WTC11 (cell line): Measurements from ENCODE around the gene PTPN11. TPM values are rescaled to one million over a fixed set of nuclear protein-coding genes. Genes with fewer than 3 reads are reported as not detected.

Source experiments
- ATAC-seq: fragments of 200-7000 bp; cut with Tn5 transposase; 2 replicates; pipeline ENCODE4 v1.10.0; 2021; ENCODE audit warnings: mild to moderate bottlenecking, moderate library complexity
- CTCF ChIA-PET: fragments of 300-600 bp; sonication (Branson Sonifier 250); formaldehyde crosslinking; loops from one replicate; lab custom pipeline; 2021; ENCODE audit warnings: antibody characterized with exemption; lab: Charles Lee
- POLR2A ChIA-PET: fragments of 350-600 bp; sonication (Branson Sonifier 250); formaldehyde crosslinking; loops from one replicate; lab custom pipeline; 2021; ENCODE audit warnings: antibody characterized with exemption; lab: Charles Lee
- DNase-seq: peaks from one replicate; pipeline ENCODE4 v3.0.0; 2021; ENCODE audit warnings: low spot score
- H3K27ac Mint-ChIP-seq: 2 replicates; pipeline ENCODE4 v1.8.0; 2021; ENCODE audit warnings: mixed read lengths
- H3K27me3 Mint-ChIP-seq: 2 replicates; pipeline ENCODE4 v1.8.0; 2021; ENCODE audit warnings: low read depth, mild to moderate bottlenecking, moderate library complexity, mixed read lengths
- H3K36me3 Mint-ChIP-seq: 2 replicates; pipeline ENCODE4 v1.8.0; 2021; ENCODE audit warnings: mixed read lengths
- H3K4me1 Mint-ChIP-seq: 2 replicates; pipeline ENCODE4 v1.8.0; 2022; ENCODE audit warnings: mixed read lengths
- H3K4me3 Mint-ChIP-seq: 2 replicates; pipeline ENCODE4 v1.8.0; 2021; ENCODE audit warnings: mild to moderate bottlenecking, moderate library complexity, mixed read lengths
- H3K9me3 Mint-ChIP-seq: 2 replicates; pipeline ENCODE4 v1.8.0; 2021; ENCODE audit warnings: mixed read lengths
- ATF1 ChIP-seq: sonication (generic); formaldehyde crosslinking; IDR thresholded peaks from 2 replicates; pipeline ENCODE4 v1.8.1; 2023; ENCODE audit warnings: mild to moderate bottlenecking, moderate library complexity, missing genetic modification reagents
- CREM ChIP-seq: sonication (generic); formaldehyde crosslinking; IDR thresholded peaks from 2 replicates; pipeline ENCODE4 v1.8.1; 2022; ENCODE audit warnings: mild to moderate bottlenecking, missing genetic modification reagents, moderate library complexity
- E2F5 ChIP-seq: sonication (generic); formaldehyde crosslinking; IDR thresholded peaks from 2 replicates; pipeline ENCODE4 v1.8.1; 2022; ENCODE audit warnings: mild to moderate bottlenecking, moderate library complexity, missing genetic modification reagents
- JAZF1 ChIP-seq: fragments of 250-450 bp; sonication (Bioruptor Pico); IDR thresholded peaks from 2 replicates; pipeline ENCODE4 v1.9.0; 2021; ENCODE audit warnings: moderate library complexity, mild to moderate bottlenecking, inconsistent platforms
- KAT7 ChIP-seq: sonication (generic); formaldehyde crosslinking; IDR thresholded peaks from 2 replicates; pipeline ENCODE4 v1.8.1; 2023; ENCODE audit warnings: missing genetic modification reagents, mild to moderate bottlenecking, borderline replicate concordance
- NFE2L1 ChIP-seq: sonication (generic); formaldehyde crosslinking; IDR thresholded peaks from 2 replicates; pipeline ENCODE4 v1.8.1; 2023; ENCODE audit warnings: missing genetic modification reagents
- NR2C2 ChIP-seq: sonication (generic); formaldehyde crosslinking; IDR thresholded peaks from 2 replicates; pipeline ENCODE4 v1.8.0; 2022; ENCODE audit warnings: mild to moderate bottlenecking, missing genetic modification reagents
- SOX15 ChIP-seq: fragments of 250-450 bp; sonication (Bioruptor Pico); IDR thresholded peaks from 2 replicates; pipeline ENCODE4 v1.9.0; 2021; ENCODE audit warnings: mild to moderate bottlenecking
- TEAD4 ChIP-seq: sonication (generic); formaldehyde crosslinking; IDR thresholded peaks from 2 replicates; pipeline ENCODE4 v1.8.0; 2022; ENCODE audit warnings: mild to moderate bottlenecking, missing genetic modification reagents
- TP53 ChIP-seq: sonication (generic); formaldehyde crosslinking; IDR thresholded peaks from 2 replicates; pipeline ENCODE4 v1.8.1; 2023; ENCODE audit warnings: mild to moderate bottlenecking, missing genetic modification reagents
- ZNF121 ChIP-seq: sonication (generic); formaldehyde crosslinking; IDR thresholded peaks from 2 replicates; pipeline ENCODE4 v1.8.0; 2023; ENCODE audit warnings: missing genetic modification reagents
- ZNF232 ChIP-seq: sonication (generic); formaldehyde crosslinking; IDR thresholded peaks from 2 replicates; pipeline ENCODE4 v1.8.0; 2022; ENCODE audit warnings: mild to moderate bottlenecking, missing genetic modification reagents
- ZNF317 ChIP-seq: sonication (generic); formaldehyde crosslinking; IDR thresholded peaks from 2 replicates; pipeline ENCODE4 v1.8.1; 2023; ENCODE audit warnings: low read depth, mild to moderate bottlenecking, moderate library complexity, missing genetic modification reagents, borderline replicate concordance
- ZNF423 ChIP-seq: fragments of 250-450 bp; sonication (Bioruptor Pico); IDR thresholded peaks from 2 replicates; pipeline ENCODE4 v2.1.2; 2022; ENCODE audit warnings: mild to moderate bottlenecking, moderate library complexity
- ZNF532 ChIP-seq: fragments of 250-450 bp; sonication (Bioruptor Pico); IDR thresholded peaks from 2 replicates; pipeline ENCODE4 v1.9.0; 2021; ENCODE audit warnings: mild to moderate bottlenecking, borderline replicate concordance
- total RNA-seq: library from RNA; stranded (reverse); gene quantifications from 3 replicates; pipeline ENCODE4 v1.2.3, GENCODE V29; 2021
- TF ChIP-seq, protein P1 (sequence below): sonication (generic); formaldehyde crosslinking; IDR thresholded peaks from 2 replicates; pipeline ENCODE4 v1.8.1; 2022; ENCODE audit warnings: low read depth, mild to moderate bottlenecking, moderate library complexity, missing genetic modification reagents, borderline replicate concordance
- TF ChIP-seq, protein P2 (sequence below): fragments of 250-450 bp; sonication (Bioruptor Pico); IDR thresholded peaks from 2 replicates; pipeline ENCODE4 v1.8.0; 2021; ENCODE audit warnings: mild to moderate bottlenecking
- TF ChIP-seq, protein P3 (sequence below): sonication (generic); formaldehyde crosslinking; IDR thresholded peaks from 2 replicates; pipeline ENCODE4 v1.8.1; 2023; ENCODE audit warnings: mild to moderate bottlenecking, missing genetic modification reagents, borderline replicate concordance

PTPN11 gene
- total RNA-seq, 1 experiment from 2014 or later = 112 TPM

GRCh38 chr12:112463478-112463877 lies 44.7 kb downstream of the PTPN11 start (continued):
- no peak for TF ChIP-seq ZNF232 (CRISPR knock-in tag)
- TF ChIP-seq, protein P1, sequence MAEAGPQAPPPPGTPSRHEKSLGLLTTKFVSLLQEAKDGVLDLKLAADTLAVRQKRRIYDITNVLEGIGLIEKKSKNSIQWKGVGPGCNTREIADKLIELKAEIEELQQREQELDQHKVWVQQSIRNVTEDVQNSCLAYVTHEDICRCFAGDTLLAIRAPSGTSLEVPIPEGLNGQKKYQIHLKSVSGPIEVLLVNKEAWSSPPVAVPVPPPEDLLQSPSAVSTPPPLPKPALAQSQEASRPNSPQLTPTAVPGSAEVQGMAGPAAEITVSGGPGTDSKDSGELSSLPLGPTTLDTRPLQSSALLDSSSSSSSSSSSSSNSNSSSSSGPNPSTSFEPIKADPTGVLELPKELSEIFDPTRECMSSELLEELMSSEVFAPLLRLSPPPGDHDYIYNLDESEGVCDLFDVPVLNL (CRISPR knock-in tag) = no peak
- TF ChIP-seq NFE2L1 (CRISPR knock-in tag) = no peak

DNA sequence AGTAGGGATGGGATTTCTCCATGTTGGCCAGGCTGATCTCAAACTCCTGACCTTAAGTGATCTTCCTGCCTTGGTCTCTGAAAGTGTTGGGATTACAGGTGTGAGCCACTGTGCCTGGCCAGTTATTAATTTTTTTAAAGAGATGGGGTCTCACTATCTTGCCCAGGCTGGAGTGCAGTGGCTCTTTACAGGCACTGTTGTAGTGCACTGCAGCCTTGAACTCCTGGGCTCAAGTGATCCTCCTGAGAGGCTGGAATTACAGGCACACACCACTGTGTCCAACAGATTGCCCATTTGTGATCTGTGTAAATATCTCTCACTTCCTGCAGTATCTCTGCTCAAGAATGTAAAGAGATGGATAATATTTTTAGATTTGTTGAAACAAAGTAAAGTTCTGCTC lies 45.9 kb downstream of the PTPN11 start:
- Mint-ChIP-seq H3K4me1 (peaks cover 2% of the 10 kb centered on the region; the same call in 1 of the 2 replicates), H3K27ac (no peak overlapping the region), H3K27me3 (no peaks in the 10 kb centered on the region), H3K36me3 (peaks cover 2% of the 10 kb centered on the region), H3K4me3 (no peak overlapping the region), H3K9me3 (no peaks in the 10 kb centered on the region)
- no peak for TF ChIP-seq CREM (CRISPR knock-in tag)
- TF ChIP-seq ZNF121 (CRISPR knock-in tag) = peak; percentile 78; the same call in 1 of the 2 replicates
- TF ChIP-seq KAT7 (CRISPR knock-in tag) = no peak
- DNase-seq = no peak
- ChIA-PET CTCF (interaction anchor here (0.7 to 2.0 kb wide), 3 partner anchors 8 to 528 kb away, joined by 3 to 9 read pairs (median 5); no protein-coding TSS in a partner anchor), POLR2A (no interaction called here)
- ATAC-seq = no peak

GRCh38 chr12:112466011-112466422 lies 47.3 kb downstream of the PTPN11 start:
- Mint-ChIP-seq H3K36me3 (peaks cover 2% of the 10 kb centered on the region), H3K27me3 (no peaks in the 10 kb centered on the region), H3K27ac (peak overlapping the region; percentile 2; the same call in 1 of the 2 replicates), H3K4me1 (peaks cover 12% of the 10 kb centered on the region), H3K4me3 (no peak overlapping the region), H3K9me3 (no peaks in the 10 kb centered on the region)
- CTCF ChIA-PET = no interaction called here
- POLR2A ChIA-PET = no interaction called here
- no peak for ATAC-seq
- no peak for DNase-seq
- TF ChIP-seq ATF1 (CRISPR knock-in tag) (no peak), ZNF317 (CRISPR knock-in tag) (no peak), SOX15 (CRISPR knock-in tag) (no peak), E2F5 (CRISPR knock-in tag) (no peak), TP53 (CRISPR knock-in tag) (no peak), ZNF423 (CRISPR knock-in tag) (no peak)
- TF ChIP-seq, protein P2, sequence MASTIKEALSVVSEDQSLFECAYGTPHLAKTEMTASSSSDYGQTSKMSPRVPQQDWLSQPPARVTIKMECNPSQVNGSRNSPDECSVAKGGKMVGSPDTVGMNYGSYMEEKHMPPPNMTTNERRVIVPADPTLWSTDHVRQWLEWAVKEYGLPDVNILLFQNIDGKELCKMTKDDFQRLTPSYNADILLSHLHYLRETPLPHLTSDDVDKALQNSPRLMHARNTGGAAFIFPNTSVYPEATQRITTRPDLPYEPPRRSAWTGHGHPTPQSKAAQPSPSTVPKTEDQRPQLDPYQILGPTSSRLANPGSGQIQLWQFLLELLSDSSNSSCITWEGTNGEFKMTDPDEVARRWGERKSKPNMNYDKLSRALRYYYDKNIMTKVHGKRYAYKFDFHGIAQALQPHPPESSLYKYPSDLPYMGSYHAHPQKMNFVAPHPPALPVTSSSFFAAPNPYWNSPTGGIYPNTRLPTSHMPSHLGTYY (CRISPR knock-in tag) = no peak

DNA sequence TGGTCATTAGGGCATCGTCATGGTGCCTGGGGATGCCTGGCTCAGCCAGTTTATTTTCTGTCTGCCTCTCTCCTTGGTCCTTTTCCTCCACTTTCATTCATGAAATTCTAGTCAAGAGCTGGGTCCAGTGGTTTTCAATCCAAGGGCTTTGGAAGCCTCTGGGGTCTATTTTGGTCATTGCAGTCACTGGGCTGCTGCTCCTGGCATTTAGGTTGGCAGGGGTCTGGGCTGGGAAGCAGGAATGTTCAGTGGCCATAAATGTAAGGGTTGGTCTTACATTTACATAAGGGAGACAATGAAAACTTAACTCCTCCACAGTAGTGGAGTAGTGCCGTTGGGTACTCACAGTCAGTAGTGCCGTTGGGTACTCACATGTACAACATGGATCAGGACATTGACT lies 48.1 kb downstream of the PTPN11 start:
- H3K27me3 Mint-ChIP-seq = no peaks in the 10 kb centered on the region
- peaks cover 12% of the 10 kb centered on the region for H3K4me1 Mint-ChIP-seq
- H3K36me3 Mint-ChIP-seq = peaks cover 2% of the 10 kb centered on the region
- ChIA-PET POLR2A (no interaction called here), CTCF (no interaction called here)
- ATAC-seq (no peak), DNase-seq (no peak)
- H3K9me3 Mint-ChIP-seq = no peaks in the 10 kb centered on the region
- no peak overlapping the region; the same call in none of the 2 replicates for H3K27ac Mint-ChIP-seq
- H3K4me3 Mint-ChIP-seq = no peak overlapping the region
- TF ChIP-seq NR2C2 (no peak), ZNF532 (CRISPR knock-in tag) (no peak), TEAD4 (CRISPR knock-in tag) (no peak), ZNF232 (CRISPR knock-in tag) (no peak), JAZF1 (CRISPR knock-in tag) (no peak)
- TF ChIP-seq, protein P3, sequence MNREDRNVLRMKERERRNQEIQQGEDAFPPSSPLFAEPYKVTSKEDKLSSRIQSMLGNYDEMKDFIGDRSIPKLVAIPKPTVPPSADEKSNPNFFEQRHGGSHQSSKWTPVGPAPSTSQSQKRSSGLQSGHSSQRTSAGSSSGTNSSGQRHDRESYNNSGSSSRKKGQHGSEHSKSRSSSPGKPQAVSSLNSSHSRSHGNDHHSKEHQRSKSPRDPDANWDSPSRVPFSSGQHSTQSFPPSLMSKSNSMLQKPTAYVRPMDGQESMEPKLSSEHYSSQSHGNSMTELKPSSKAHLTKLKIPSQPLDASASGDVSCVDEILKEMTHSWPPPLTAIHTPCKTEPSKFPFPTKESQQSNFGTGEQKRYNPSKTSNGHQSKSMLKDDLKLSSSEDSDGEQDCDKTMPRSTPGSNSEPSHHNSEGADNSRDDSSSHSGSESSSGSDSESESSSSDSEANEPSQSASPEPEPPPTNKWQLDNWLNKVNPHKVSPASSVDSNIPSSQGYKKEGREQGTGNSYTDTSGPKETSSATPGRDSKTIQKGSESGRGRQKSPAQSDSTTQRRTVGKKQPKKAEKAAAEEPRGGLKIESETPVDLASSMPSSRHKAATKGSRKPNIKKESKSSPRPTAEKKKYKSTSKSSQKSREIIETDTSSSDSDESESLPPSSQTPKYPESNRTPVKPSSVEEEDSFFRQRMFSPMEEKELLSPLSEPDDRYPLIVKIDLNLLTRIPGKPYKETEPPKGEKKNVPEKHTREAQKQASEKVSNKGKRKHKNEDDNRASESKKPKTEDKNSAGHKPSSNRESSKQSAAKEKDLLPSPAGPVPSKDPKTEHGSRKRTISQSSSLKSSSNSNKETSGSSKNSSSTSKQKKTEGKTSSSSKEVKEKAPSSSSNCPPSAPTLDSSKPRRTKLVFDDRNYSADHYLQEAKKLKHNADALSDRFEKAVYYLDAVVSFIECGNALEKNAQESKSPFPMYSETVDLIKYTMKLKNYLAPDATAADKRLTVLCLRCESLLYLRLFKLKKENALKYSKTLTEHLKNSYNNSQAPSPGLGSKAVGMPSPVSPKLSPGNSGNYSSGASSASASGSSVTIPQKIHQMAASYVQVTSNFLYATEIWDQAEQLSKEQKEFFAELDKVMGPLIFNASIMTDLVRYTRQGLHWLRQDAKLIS (CRISPR knock-in tag) = no peak
